ENCODE data around the gene MED17.
"Not testable (repeated sequence)": the region's sequence is repeated elsewhere in the genome, so short reads cannot be mapped to it uniquely, and the experiment has no call there.

Gene MED17

DNA sequence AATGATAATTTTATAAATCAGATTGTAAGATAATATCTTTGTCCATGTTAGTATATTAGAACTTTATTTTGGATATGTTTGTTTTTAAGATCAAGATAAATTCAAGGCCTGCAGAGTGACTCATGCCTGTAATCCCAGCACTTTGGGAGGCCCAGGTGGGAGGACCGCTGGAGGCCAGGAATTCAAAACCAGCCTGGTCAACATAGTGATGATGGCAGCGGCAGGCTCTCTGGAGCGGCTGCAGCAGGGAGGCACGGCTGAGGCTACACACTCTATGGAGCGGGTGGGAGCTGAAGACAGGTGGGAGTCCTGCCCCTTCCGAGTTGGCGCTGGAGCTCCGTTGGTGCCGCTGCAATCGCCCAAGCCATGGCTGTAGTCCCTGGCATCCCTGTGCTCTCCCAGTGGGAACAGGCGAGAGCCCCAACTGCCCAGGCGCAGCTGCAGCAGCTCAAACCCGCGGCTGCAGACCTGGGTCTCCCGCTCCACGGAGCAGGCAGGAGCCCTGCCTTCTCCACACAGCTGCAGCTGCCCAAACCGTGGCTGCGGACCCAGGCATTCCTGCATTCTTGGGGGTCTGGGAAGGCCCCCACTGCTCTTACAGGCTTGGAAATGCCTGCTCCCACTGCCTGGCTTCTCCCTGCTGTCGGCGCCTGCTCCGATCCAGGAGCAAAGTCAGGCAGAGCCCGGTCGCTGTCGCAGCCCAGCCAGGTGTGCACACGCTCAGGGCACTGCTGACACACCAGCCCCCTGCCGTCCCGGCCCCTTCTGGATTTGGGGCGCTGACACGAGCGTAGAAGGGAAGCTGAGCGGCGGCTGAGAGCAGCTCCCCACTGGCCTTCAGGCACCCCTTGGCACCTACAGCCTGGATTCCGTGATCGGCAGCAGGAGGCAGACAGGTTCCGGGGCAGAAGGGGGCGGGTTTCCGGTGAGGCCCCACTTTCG, 25.9 kb upstream of the MED17 start:
- in situ Hi-C loops (cut with MboI; ENCODE audit: low sequenced_read_pairs) = no loop called here

DNA sequence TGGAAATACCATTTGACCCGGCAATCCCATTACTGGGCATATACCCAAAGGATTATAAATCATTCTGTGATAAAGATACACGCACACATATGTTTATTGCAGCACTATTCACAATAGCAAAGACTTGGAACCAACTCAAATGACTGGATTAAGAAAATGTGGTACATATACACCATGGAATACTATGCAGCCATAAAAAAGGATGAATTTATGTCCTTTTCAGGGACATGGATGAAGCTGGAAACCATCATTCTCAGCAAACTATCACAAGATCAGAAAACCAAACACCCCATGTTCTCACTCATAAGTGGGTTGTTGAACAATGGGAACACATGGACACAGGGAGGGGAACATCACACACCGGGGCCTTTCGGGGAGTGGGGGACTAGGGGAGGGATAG, 25.0 kb upstream of the MED17 start:
- in situ Hi-C loops (cut with MboI; ENCODE audit: low sequenced_read_pairs) = not testable (repeated sequence)

DNA sequence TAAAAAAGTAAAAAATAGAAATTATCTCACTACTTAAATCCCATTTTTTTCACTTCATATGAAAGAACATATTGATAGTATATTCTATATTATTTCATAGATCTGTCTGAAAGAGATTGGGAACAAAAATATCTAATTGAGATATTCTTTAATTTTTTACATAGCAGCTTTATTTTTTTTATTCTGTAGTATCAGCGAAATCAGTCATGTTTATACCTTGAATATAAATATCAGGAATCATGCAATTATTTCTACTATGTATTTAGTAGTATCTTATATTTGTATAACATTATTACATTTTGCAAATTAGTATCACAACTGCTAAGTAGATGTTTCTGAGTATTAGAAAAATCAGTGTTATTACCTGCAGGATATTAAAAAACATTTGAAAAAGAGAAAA, 22.2 kb upstream of the MED17 start:
- in situ Hi-C loops (cut with MboI; ENCODE audit: low sequenced_read_pairs) = no loop called here

DNA sequence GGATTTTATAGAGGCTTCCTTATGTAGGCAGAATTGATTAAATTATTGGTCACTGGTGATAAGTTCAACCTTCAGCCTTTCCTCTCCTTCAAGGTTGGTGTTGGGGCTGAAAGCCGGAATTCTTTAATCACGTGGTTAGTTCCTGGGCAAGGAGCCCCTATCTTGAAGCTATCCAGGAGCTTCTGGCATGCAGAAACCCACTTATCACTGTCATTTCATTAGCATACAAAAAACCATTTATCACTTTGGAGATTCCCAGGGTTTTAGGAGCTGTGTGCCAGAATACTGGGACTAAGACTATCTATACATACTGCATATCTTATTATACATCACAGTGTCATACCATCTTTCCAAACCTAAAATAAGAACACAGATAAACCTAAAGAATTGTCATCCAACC, 18.5 kb upstream of the MED17 start:
- in situ Hi-C loops (cut with MboI; ENCODE audit: low sequenced_read_pairs) = no loop called here

DNA sequence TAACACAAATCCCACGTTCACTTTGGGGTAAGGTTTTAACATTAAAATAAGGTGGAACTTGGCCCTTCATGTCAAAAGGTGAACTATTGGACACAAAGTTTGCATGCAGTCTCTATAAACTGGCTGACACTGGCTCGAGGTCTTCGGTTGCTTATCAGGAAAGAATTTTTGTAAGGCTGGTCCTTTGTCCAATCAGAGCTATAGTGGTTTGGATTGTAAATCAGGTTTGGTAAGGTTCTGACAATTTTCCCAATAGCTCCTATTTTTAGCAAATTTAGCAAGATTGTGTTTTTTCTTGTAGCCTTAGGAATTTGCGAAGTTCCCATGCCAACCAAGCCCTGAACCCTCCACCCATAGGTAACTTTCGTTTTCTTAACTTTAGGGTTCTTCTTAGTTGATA, 17.6 kb upstream of the MED17 start:
- in situ Hi-C loops (cut with MboI; ENCODE audit: low sequenced_read_pairs) = no loop called here

DNA sequence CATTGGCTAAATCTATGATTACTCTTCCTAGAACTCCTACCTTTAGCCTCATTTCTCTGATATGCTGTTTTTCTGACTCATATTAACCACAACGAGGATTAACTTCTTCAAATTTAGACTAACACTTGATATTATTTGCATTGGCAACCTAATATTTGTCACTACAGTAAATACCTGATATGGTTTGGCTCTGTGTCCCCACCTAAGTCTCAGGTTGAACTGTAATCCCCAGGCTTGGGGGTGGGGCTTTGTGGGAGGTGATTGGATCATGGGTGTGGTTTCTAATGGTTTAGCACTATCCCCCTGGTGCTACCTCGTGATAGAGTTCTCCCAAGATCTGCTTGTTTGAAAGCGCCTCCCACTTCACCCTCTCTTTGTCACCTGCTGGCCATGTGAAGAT, 17.1 kb upstream of the MED17 start:
- in situ Hi-C loops (cut with MboI; ENCODE audit: low sequenced_read_pairs) = no loop called here

DNA sequence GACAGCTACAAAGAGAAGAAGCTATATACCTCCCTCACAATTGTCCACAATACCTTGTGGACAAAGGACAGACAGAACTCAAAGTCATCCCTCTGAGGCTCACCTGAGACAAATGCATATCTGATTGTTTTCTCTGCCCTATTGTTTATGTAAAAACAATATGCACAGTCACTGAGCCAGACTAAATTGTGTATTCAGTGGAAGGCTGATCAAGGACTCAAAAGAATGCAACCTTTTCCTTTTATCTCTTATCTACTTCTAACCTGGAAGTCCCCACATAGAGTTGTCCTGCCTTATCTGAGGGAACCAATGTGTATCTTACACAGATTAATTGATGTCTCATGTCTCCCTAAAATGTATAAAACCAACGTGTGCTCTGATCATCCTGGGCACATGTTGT, 13.9 kb upstream of the MED17 start:
- in situ Hi-C loops (cut with MboI; ENCODE audit: low sequenced_read_pairs) = no loop called here

DNA sequence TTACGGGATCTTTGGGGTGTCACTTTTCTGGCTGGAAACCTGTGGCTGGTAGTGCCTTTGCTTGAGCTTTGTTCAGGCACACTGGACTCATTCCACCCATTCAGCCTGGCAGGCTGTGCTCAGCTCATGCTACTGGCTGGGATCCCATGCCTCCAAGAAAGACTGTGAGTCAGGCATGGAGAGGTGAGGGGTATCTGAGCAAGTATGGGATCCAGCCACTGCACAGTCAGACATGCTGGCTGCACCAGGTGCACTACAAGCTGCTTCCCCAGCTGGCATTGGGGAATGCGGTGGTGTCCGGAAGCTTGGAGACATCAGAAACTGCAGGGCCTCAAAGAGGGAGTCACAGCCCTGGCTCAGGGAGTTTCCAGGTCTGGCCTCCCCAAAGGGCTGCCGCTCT, 12.0 kb upstream of the MED17 start:
- in situ Hi-C loops (cut with MboI; ENCODE audit: low sequenced_read_pairs) = no loop called here

DNA sequence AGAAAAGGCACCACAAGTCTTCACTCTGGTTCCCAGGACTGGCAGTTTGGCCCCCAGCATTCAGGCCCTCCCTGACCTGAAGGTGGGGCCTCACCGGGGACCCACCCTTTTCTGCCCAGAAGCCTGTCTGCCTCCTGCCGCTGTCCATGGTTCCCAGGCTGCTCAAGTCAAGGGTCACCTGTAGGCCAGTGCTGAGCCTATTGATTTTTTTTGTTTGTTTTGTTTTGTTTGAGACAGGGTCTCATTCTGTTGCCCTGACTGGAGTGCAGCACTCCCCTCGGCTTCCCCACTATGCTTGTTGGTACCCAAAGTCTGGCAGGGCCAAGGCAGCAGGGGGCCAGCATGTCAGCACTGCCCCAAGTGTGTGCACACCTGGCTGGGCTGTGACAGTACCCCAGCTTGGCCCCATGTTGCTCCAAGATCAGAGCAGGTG, 11.0 kb upstream of the MED17 start:
- in situ Hi-C loops (cut with MboI; ENCODE audit: low sequenced_read_pairs) = no loop called here

DNA sequence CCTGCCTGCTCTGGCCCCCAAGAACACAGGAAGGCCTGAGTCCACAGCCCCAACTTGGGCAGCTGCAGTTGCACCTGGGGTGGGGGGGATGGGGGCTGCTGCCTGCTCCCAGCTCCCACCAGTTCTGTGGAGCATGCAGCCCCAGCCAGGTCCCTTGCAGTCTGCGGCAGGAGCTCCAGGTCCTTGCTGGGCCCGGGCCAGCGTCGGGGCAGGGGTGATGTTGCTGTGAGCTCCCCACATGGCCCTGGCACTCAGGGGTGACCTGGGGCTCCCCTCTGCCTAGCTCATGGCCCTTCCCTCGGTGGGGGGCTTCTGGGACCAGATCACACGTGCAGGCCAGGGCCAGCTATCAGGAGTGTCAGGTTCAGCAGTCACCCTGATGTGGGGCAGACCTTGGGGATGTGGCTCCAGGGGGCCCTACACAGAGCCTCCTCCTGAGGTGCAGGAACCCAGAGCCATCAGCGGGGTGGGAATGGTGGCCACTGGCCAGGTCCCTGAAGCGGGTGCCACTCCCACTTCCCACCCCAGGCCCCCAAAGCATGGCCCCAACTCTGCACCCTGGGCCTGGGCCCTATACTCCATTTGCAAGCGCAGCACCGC, 10.4 kb upstream of the MED17 start:
- in situ Hi-C loops (cut with MboI; ENCODE audit: low sequenced_read_pairs) = no loop called here

DNA sequence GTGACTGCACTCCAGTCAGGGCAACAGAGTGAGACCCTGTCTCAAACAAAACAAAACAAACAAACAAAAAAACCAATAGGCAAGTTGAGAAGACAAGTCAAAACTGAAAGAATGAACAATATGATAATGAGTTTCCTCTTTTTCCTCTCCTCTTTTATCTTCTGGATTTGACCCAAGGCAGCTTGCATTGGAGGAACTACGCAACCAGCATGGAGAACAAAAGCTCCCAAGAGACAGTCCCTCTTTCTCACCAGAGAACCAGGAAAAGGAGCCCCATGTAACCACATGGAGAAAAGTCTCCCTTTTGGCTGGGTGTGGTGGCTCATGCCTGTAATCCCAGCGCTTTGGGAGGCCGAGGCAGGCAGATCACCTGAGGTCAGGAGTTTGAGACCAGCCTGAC, 9.5 kb upstream of the MED17 start:
- in situ Hi-C loops (cut with MboI; ENCODE audit: low sequenced_read_pairs) = not testable (repeated sequence)

DNA sequence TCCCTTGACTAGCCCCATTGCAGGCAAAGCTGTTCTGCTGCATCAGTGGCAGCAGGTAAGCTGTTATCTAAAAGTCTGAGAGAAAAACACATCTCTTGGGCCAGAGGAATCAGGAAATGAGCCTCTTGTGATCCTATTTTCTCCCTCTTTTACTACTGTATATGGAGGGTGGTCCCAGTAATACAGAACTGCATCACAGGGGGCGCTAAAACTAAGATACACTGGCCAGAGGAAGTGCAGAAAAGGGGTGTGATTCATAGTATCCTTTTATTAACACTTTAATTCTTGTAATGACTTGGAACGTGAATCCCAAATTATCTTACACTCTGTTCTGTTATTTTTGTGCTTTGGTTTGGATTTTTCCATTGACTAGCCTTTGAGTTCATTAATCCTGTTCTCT, 8.8 kb upstream of the MED17 start:
- in situ Hi-C loops (cut with MboI; ENCODE audit: low sequenced_read_pairs) = no loop called here

DNA sequence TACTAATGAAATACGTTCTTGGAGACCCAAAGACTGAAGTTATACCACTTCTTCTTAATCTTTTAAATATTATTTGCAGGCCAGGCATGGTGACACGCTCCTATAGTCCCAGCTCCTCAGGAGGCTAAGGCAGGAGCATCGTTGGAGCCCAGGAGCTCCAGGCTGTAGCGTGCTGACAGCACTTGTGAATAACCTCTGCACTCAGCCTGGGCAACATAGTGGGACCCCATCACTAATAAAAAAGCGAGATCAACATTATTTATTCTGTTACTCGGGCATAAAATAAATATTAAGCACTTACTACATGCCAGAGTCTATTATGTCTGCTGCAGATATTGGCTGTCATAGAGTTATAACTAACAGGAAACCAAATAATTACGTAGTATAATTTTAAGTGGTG, 720 bp upstream of the MED17 start:
- in situ Hi-C loops (cut with MboI; ENCODE audit: low sequenced_read_pairs) = no loop called here

DNA sequence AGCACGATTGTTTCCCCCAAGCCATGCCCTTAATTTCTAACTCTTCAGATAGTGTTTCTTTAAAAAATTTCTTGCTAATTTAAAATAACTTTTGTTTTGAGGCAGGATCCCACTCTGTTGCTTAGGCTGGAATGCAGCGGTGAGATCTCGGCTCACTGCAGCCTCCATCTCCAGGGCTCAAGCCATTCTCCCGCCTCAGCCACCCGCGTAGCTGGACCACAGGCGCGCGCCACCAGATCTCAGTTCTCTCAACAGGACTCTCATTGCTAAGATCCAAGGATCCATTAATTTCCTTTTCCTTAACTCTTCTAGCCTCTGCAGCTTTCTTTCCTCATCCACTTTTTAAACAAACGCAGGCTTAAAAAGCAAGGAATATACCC, 327 bp upstream of the MED17 start:
- in situ Hi-C loops (cut with MboI; ENCODE audit: low sequenced_read_pairs) = no loop called here

DNA sequence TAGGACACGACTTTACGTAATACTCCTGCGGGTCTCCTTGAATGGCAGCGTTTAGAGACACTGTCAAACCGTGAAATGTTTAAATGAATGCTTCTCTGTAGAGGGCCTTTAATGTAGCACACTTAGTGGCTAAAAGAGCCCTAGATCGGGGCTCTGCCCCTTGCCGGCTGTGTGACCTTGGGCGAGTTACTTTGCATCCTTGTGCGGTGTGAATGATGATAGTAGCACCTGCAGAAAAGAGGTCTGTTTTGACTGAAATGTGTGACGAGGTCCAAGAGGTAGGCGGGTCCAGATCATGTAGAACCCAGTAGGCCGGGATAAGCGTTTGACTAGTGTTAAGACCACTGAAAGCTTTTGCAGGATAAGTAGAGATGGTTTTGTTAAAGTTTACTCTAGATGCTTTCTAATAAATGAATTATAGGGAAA, 866 bp downstream of the MED17 start:
- in situ Hi-C loops (cut with MboI; ENCODE audit: low sequenced_read_pairs) = no loop called here

DNA sequence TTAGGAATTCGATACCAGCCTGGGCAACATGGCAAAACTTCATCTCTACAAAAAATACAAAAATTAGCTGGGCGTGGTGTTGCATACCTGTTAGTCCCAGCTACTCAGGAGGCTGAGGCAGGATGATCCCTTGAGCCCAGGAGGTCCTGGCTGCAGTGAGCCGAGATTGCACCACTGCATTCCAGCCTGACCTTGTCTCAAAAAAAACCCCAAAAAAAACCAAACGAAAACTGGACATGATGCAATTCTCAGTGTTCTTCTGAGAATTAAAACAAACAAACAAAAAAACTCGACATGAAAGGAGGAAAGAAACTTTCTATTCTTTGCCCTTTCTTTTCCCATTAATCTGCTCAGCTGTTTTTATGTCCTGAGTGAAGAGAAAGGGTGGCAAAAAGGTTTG, 7.4 kb downstream of the MED17 start:
- in situ Hi-C loops (cut with MboI; ENCODE audit: low sequenced_read_pairs) = no loop called here

DNA sequence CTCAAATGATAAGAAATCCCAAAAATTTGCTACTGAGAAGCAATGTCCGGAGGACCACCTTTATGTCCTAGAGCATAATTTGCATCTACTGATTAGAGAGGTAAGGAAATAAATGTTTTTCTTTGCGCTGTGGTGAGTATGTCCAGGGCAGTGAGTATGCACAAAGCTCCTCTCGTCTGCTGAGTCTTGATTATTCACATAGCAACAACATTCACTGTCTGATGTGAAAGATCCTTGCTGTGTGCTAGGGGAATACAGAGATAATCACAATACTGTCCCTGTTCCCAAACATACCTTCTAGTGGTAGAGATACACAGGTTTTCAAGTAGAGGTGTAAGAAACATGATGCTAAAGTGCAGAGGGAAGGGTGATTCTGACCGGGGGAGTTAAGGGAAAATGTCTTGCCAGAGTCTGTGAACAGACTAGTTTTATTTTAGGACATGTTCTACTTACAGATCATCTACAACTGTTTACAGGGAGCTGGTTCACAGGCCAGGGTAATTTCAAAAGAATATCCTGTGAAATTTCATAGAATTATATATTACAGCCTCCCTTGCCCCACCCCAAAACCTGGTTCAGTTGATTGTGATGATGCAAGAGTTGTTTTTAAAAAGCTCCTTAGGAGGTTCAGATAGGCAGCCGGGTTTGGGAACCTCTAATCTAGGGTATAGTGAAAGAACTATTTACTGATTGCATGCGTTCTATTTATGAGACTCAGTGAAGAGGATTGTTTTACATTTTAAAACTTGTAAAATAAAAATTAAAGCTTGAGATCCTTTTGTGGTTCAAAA, 12.6 kb downstream of the MED17 start:
- in situ Hi-C loops (cut with MboI; ENCODE audit: low sequenced_read_pairs) = no loop called here

DNA sequence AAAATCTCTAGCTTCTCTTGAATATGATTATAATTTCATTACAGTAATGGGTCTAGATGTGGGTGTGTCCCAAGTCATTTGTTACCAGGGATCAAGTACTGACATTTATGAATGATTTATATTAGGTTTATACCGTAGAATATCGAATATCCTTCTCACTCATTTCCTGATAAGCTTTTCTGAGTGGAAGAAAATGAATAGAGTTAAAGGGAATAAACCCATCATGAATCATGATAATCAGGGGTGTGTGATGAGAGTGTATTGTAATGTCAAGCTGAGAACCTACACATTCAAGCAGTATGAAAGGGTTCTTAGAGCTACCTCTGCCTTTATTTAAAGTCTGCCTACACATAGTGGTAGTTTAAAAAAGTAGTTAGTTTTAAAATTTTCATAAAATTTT, 17.3 kb downstream of the MED17 start:
- in situ Hi-C loops (cut with MboI; ENCODE audit: low sequenced_read_pairs) = no loop called here

DNA sequence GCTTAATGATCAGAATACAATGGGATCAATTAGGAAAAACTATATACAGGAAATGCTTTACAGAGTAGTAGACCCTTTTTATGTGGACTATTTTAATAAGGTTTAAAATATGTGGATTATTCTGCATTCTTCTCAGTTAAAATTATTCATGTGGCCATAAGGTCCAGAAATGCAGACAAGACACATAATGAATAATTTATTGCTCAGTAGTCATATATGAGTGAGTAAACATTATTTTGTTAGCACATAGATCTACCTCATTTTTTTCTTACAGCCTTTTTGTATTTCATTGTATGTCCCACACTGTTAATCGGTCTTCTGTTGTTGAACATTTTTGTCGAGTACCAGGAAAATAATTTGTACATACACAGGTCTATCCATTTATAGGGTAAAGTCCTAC, 20.8 kb downstream of the MED17 start:
- in situ Hi-C loops (cut with MboI; ENCODE audit: low sequenced_read_pairs) = no loop called here

DNA sequence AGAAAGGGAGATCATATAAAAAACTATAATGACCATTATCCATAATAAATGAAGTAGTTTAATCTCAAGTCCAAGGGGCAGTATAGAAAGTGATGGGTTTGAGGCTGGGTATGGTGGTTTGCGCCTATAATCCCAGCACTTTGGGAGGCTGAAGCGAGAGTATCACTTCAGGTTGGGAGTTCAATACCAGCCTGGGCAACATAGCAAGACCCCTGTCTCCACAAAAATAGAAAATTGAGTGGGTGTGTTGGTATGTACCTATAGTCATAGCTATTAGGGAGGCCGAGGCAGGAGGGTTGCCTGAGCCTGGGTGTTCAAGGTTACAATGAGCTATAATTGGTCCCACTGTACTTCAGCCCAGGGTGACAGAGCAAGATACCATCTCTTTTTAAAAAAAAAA, 23.9 kb downstream of the MED17 start:
- in situ Hi-C loops (cut with MboI; ENCODE audit: low sequenced_read_pairs) = no loop called here

DNA sequence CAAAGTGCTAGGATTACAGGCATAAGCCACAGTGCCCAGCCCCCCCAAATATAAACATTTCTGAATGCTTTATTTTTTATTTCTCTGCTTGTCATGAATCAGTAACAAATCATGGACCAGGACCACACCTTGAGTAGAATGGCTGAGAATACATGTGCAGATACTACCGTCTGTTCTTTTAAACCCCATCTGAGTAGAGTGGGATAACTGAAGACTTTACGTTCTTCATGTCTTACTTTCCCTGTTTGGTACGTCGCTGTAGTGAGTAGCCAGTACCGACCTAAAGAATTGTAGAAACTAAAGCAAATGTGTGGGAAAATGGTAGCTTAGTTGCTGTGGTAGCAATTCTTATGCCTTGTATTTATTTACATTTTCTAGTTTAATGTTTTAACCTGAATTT, 29.9 kb downstream of the MED17 start:
- in situ Hi-C loops (cut with MboI; ENCODE audit: low sequenced_read_pairs) = no loop called here

Measured in HL-60/S4 treated with retinoic acid at 250 ng/mL for 4 days and 3 days (cell line).